Measurements from ENCODE around the gene ABCA10.
"Not testable (repeated sequence)": the region's sequence is repeated elsewhere in the genome, so short reads cannot be mapped to it uniquely, and the experiment has no call there.

Gene ABCA10

GRCh38 chr17:69228576-69228975, at the start of gene ABCA10:
ABCA10 (minus strand) TSS chr17:69228824; CDS start chr17:69225358, 3,466 bp downstream.
- TF ChIP-seq CTCF (IDR thresholded peaks at IDR 0.05; ENCODE audit: extremely low read depth, insufficient read depth, missing control alignments), result no peak
- in situ Hi-C loops (cut with MboI; ENCODE audit: low pct_unique_long_range_greater_than_20kb, low sequenced_read_pairs, unreplicated experiment), result loop anchor here (25.0 kb wide), 2 partner anchors 316 to 691 kb away; no protein-coding TSS in a partner anchor
- DNase-seq (ENCODE audit: low spot score), result no peak

- in situ Hi-C loops (cut with MboI; ENCODE audit: low pct_unique_long_range_greater_than_20kb, low sequenced_read_pairs, unreplicated experiment); DNase-seq (ENCODE audit: low spot score): not testable (repeated sequence)
Observed at GRCh38 chr17:69276279-69276678, 47.7 kb upstream of the ABCA10 start.

- no peak for DNase-seq (ENCODE audit: low spot score)
Observed at GRCh38 chr17:69275751-69276150, 47.1 kb upstream of the ABCA10 start.

GRCh38 chr17:69271023-69271422, 42.4 kb upstream of the ABCA10 start:
- no peak for TF ChIP-seq CTCF (IDR thresholded peaks at IDR 0.05; ENCODE audit: extremely low read depth, insufficient read depth, missing control alignments)
- in situ Hi-C loops (cut with MboI; ENCODE audit: low pct_unique_long_range_greater_than_20kb, low sequenced_read_pairs, unreplicated experiment), result no loop called here
- no peak for DNase-seq (ENCODE audit: low spot score)

More at GRCh38 chr17:69275751-69276150, 47.1 kb upstream of the ABCA10 start:
- no peak for TF ChIP-seq CTCF (IDR thresholded peaks at IDR 0.05; ENCODE audit: extremely low read depth, insufficient read depth, missing control alignments)
- in situ Hi-C loops (cut with MboI; ENCODE audit: low pct_unique_long_range_greater_than_20kb, low sequenced_read_pairs, unreplicated experiment), result no loop called here

- in situ Hi-C loops (cut with MboI; ENCODE audit: low pct_unique_long_range_greater_than_20kb, low sequenced_read_pairs, unreplicated experiment), result no loop called here
- DNase-seq (ENCODE audit: low spot score), result no peak
- TF ChIP-seq CTCF (IDR thresholded peaks at IDR 0.05; ENCODE audit: extremely low read depth, insufficient read depth, missing control alignments), result no peak
Observed at GRCh38 chr17:69269131-69269998, 40.7 kb upstream of the ABCA10 start.

GRCh38 chr17:69268543-69269014, 40.0 kb upstream of the ABCA10 start:
- no peak for DNase-seq (ENCODE audit: low spot score)
- TF ChIP-seq CTCF (IDR thresholded peaks at IDR 0.05; ENCODE audit: extremely low read depth, insufficient read depth, missing control alignments), result no peak
- in situ Hi-C loops (cut with MboI; ENCODE audit: low pct_unique_long_range_greater_than_20kb, low sequenced_read_pairs, unreplicated experiment), result no loop called here

- DNase-seq (ENCODE audit: low spot score), result no peak
- no peak for TF ChIP-seq CTCF (IDR thresholded peaks at IDR 0.05; ENCODE audit: extremely low read depth, insufficient read depth, missing control alignments)
- in situ Hi-C loops (cut with MboI; ENCODE audit: low pct_unique_long_range_greater_than_20kb, low sequenced_read_pairs, unreplicated experiment), result no loop called here
Observed at GRCh38 chr17:69267219-69267618, 38.6 kb upstream of the ABCA10 start.
